DOHH2 (cell line): Measurements from ENCODE around the gene AMPD1.

Experiments used
- H3F3A ChIP-seq: fragments of 200-600 bp; sonication (generic), shearing (Covaris generic); 2 replicates; pipeline ENCODE4 v1.6.0; 2016; ENCODE audit warnings: antibody characterized with exemption, mild to moderate bottlenecking; ENCODE audit not compliant: control insufficient read depth, insufficient read depth
- H3K27ac ChIP-seq: fragments of 200-600 bp; sonication (generic); 2 replicates; pipeline ENCODE4 v1.5.1; 2014; ENCODE audit warnings: low read depth, mild to moderate bottlenecking, low read length, moderate library complexity
- H3K27me3 ChIP-seq: fragments of 200-600 bp; sonication (generic); 2 replicates; pipeline ENCODE4 v1.6.1; 2014; ENCODE audit warnings: mild to moderate bottlenecking, low read length, mixed read lengths; ENCODE audit not compliant: control insufficient read depth
- H3K36me3 ChIP-seq: fragments of 200-600 bp; sonication (generic); 2 replicates; pipeline ENCODE4 v1.6.1; 2014; ENCODE audit warnings: mild to moderate bottlenecking, low read length, moderate library complexity, mixed read lengths; ENCODE audit not compliant: control insufficient read depth
- H3K4me1 ChIP-seq: fragments of 200-600 bp; sonication (generic); 2 replicates; pipeline ENCODE4 v1.6.1; 2014; ENCODE audit warnings: mild to moderate bottlenecking, low read length, mixed read lengths; ENCODE audit not compliant: control insufficient read depth
- H3K4me2 ChIP-seq: fragments of 200-600 bp; sonication (generic); 2 replicates; pipeline ENCODE4 v1.6.0; 2014; ENCODE audit warnings: mild to moderate bottlenecking, low read length, moderate library complexity
- H3K4me3 ChIP-seq: fragments of 200-600 bp; sonication (generic); 2 replicates; pipeline ENCODE4 v1.5.1; 2014; ENCODE audit warnings: mild to moderate bottlenecking, low read length, mixed read lengths
- H3K79me2 ChIP-seq: fragments of 200-600 bp; sonication (generic); 2 replicates; pipeline ENCODE4 v1.6.1; 2014; ENCODE audit warnings: mild to moderate bottlenecking, low read length, mixed read lengths; ENCODE audit not compliant: control insufficient read depth
- H3K9me2 ChIP-seq: fragments of 200-600 bp; sonication (generic); replicated peaks from 2 replicates; pipeline ENCODE4 v1.6.1; 2014; ENCODE audit warnings: mild to moderate bottlenecking, low read length, mixed read lengths; ENCODE audit not compliant: control insufficient read depth
- H3K9me3 ChIP-seq: fragments of 200-600 bp; sonication (generic); 2 replicates; pipeline ENCODE4 v1.6.1; 2014; ENCODE audit warnings: antibody characterized with exemption, low read length, mixed read lengths; ENCODE audit not compliant: control insufficient read depth, insufficient read depth
- H4K20me1 ChIP-seq: fragments of 200-600 bp; sonication (generic); 2 replicates; pipeline ENCODE4 v1.6.0; 2014; ENCODE audit warnings: low read depth, mild to moderate bottlenecking, antibody characterized with exemption, low read length, moderate library complexity; ENCODE audit not compliant: control insufficient read depth, insufficient read depth
- EZH2phosphoT487 ChIP-seq: fragments of 200-600 bp; sonication (generic); IDR thresholded peaks from 2 replicates; pipeline ENCODE4 v1.6.1; 2017; ENCODE audit warnings: borderline replicate concordance, mild to moderate bottlenecking, antibody characterized with exemption, low read length, moderate library complexity, mixed read lengths
- TF ChIP-seq, protein P1 (sequence below): fragments of 200-600 bp; sonication (generic); IDR thresholded peaks from one replicate; pipeline ENCODE4 v1.5.1; 2014; ENCODE audit warnings: antibody characterized with exemption, mild to moderate bottlenecking, low read depth, low read length; ENCODE audit not compliant: poor library complexity, severe bottlenecking

The AMPD1 gene

DNA sequence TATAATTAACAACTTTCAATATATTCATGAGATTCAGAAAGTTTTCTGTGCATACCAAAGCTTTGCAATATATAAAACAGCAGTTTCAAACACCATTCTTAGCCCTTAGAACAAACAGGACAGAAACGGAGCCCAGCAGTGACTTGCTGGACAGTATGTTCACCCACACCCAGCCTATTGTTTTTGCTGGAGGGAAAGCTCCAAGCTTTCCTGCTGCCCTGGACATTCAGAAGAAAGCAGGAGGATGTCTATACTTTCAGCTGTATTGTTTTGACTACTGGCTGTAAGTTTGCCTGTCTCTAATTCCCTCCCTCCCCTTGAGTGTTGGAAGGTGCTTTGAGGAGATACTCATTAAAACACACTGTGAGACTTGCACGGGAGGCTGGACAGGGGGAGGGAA is 35.1 kb downstream of the AMPD1 start:
- no peaks in the 10 kb centered on the region for H3K79me2 ChIP-seq
- H3K27ac ChIP-seq: no peak overlapping the region
- no peaks in the 10 kb centered on the region for H4K20me1 ChIP-seq
- H3K9me3 ChIP-seq: no peaks in the 10 kb centered on the region
- H3K4me2 ChIP-seq: no peak overlapping the region
- no peaks in the 10 kb centered on the region for H3K9me2 ChIP-seq
- H3K36me3 ChIP-seq: no peaks in the 10 kb centered on the region
- no peak overlapping the region for H3K4me3 ChIP-seq
- TF ChIP-seq EZH2phosphoT487: no peak
- H3K27me3 ChIP-seq: peaks cover 3% of the 10 kb centered on the region; the same call in 1 of the 2 replicates
- H3F3A ChIP-seq: no peaks in the 10 kb centered on the region
- no peaks in the 10 kb centered on the region for H3K4me1 ChIP-seq

DNA sequence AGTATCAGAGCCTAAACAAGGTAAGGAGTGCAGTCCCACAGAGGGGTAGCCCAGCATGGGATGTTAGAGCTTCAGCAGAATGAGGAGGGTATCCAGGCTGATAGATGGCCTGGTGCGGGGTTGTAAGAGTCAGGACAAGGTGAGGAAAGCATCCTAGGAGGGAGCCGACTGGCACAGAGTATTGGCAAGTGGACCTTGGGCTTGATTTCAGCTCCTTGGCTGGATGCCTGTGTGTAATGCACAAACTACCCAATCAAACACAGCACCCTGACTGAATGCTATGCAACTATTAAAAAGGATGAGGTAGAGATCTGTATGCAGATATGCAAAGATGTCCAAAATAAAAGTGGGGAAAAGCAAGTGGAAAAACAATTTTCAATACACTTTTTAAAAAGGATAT is 43.5 kb downstream of the AMPD1 start:
- Histone ChIP-seq H3K4me2 (no peak overlapping the region), H3K36me3 (no peaks in the 10 kb centered on the region), H3K79me2 (no peaks in the 10 kb centered on the region), H3K27ac (no peak overlapping the region), H3K9me2 (no peaks in the 10 kb centered on the region), H3K4me1 (no peaks in the 10 kb centered on the region), H3K4me3 (no peak overlapping the region), H3K27me3 (peaks cover 4% of the 10 kb centered on the region; the same call in 1 of the 2 replicates), H3F3A (no peaks in the 10 kb centered on the region), H3K9me3 (no peaks in the 10 kb centered on the region), H4K20me1 (no peaks in the 10 kb centered on the region)
- TF ChIP-seq, protein P1, sequence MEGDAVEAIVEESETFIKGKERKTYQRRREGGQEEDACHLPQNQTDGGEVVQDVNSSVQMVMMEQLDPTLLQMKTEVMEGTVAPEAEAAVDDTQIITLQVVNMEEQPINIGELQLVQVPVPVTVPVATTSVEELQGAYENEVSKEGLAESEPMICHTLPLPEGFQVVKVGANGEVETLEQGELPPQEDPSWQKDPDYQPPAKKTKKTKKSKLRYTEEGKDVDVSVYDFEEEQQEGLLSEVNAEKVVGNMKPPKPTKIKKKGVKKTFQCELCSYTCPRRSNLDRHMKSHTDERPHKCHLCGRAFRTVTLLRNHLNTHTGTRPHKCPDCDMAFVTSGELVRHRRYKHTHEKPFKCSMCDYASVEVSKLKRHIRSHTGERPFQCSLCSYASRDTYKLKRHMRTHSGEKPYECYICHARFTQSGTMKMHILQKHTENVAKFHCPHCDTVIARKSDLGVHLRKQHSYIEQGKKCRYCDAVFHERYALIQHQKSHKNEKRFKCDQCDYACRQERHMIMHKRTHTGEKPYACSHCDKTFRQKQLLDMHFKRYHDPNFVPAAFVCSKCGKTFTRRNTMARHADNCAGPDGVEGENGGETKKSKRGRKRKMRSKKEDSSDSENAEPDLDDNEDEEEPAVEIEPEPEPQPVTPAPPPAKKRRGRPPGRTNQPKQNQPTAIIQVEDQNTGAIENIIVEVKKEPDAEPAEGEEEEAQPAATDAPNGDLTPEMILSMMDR: no peak

DNA sequence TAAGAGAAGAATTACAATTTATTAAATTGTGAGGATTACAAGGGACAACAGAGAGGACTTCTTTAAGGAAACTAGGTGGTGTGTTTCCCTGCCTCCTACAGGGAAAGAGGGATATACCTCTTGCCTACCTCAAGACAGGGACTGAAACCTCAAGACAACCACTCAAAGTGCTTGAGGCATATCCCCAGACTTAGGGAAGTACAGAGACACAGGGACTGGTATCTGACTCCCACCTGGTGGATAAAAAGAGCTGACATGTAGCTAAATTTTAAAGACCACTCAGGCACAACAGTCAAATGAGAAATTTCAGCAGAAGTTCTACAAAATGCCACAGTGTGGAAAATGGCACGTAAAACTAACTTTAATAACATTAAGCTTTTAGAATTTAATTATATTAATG is 46.8 kb downstream of the AMPD1 start:
- Histone ChIP-seq H3K4me3 (no peak overlapping the region), H3F3A (no peaks in the 10 kb centered on the region), H4K20me1 (no peaks in the 10 kb centered on the region), H3K27ac (no peak overlapping the region), H3K79me2 (no peaks in the 10 kb centered on the region), H3K27me3 (peaks cover 4% of the 10 kb centered on the region; the same call in 1 of the 2 replicates), H3K9me2 (no peaks in the 10 kb centered on the region), H3K9me3 (no peaks in the 10 kb centered on the region), H3K4me2 (no peak overlapping the region), H3K36me3 (no peaks in the 10 kb centered on the region), H3K4me1 (no peaks in the 10 kb centered on the region)
- TF ChIP-seq EZH2phosphoT487: no peak
- TF ChIP-seq, protein P1: no peak

DNA sequence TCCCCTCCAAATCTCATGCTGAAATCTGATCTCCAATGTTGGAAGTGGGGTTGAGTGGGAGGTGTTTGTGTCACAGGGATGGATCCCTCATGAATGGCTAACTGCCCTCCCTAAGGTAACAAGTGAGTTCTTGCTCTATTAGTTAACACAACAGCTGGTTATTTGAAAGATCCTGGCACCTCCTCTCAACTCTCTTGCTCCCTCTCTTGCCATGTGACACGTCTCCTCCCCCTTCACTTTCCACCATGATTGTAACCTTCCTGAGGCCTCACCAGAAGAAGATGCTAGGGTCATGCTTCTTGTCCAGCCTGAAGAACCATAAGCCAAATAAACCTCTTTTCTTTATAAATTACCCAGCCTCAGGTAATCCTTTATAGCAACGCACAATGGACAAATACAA is 54.0 kb downstream of the AMPD1 start:
- Histone ChIP-seq H3K27me3 (peaks cover 2% of the 10 kb centered on the region; the same call in 1 of the 2 replicates), H4K20me1 (no peaks in the 10 kb centered on the region), H3K36me3 (no peaks in the 10 kb centered on the region), H3K4me1 (no peaks in the 10 kb centered on the region), H3K4me3 (no peak overlapping the region), H3K4me2 (no peak overlapping the region), H3K27ac (no peak overlapping the region), H3F3A (no peaks in the 10 kb centered on the region), H3K9me2 (no peaks in the 10 kb centered on the region), H3K9me3 (no peaks in the 10 kb centered on the region), H3K79me2 (no peaks in the 10 kb centered on the region)
- no peak for TF ChIP-seq EZH2phosphoT487
- TF ChIP-seq, protein P1: no peak
